DOHH2 (cell line): ENCODE measurements around the gene HS3ST4.

Experiments used
- H3F3A ChIP-seq: fragments of 200-600 bp; sonication (generic), shearing (Covaris generic); 2 replicates; pipeline ENCODE4 v1.6.0; 2016; ENCODE audit warnings: antibody characterized with exemption, mild to moderate bottlenecking; ENCODE audit not compliant: control insufficient read depth, insufficient read depth
- H3K27ac ChIP-seq: fragments of 200-600 bp; sonication (generic); 2 replicates; pipeline ENCODE4 v1.5.1; 2014; ENCODE audit warnings: low read depth, mild to moderate bottlenecking, low read length, moderate library complexity
- H3K27me3 ChIP-seq: fragments of 200-600 bp; sonication (generic); 2 replicates; pipeline ENCODE4 v1.6.1; 2014; ENCODE audit warnings: mild to moderate bottlenecking, low read length, mixed read lengths; ENCODE audit not compliant: control insufficient read depth
- H3K36me3 ChIP-seq: fragments of 200-600 bp; sonication (generic); 2 replicates; pipeline ENCODE4 v1.6.1; 2014; ENCODE audit warnings: mild to moderate bottlenecking, low read length, moderate library complexity, mixed read lengths; ENCODE audit not compliant: control insufficient read depth
- H3K4me1 ChIP-seq: fragments of 200-600 bp; sonication (generic); 2 replicates; pipeline ENCODE4 v1.6.1; 2014; ENCODE audit warnings: mild to moderate bottlenecking, low read length, mixed read lengths; ENCODE audit not compliant: control insufficient read depth
- H3K4me2 ChIP-seq: fragments of 200-600 bp; sonication (generic); 2 replicates; pipeline ENCODE4 v1.6.0; 2014; ENCODE audit warnings: mild to moderate bottlenecking, low read length, moderate library complexity
- H3K4me3 ChIP-seq: fragments of 200-600 bp; sonication (generic); 2 replicates; pipeline ENCODE4 v1.5.1; 2014; ENCODE audit warnings: mild to moderate bottlenecking, low read length, mixed read lengths
- H3K79me2 ChIP-seq: fragments of 200-600 bp; sonication (generic); 2 replicates; pipeline ENCODE4 v1.6.1; 2014; ENCODE audit warnings: mild to moderate bottlenecking, low read length, mixed read lengths; ENCODE audit not compliant: control insufficient read depth
- H3K9me2 ChIP-seq: fragments of 200-600 bp; sonication (generic); replicated peaks from 2 replicates; pipeline ENCODE4 v1.6.1; 2014; ENCODE audit warnings: mild to moderate bottlenecking, low read length, mixed read lengths; ENCODE audit not compliant: control insufficient read depth
- H3K9me3 ChIP-seq: fragments of 200-600 bp; sonication (generic); 2 replicates; pipeline ENCODE4 v1.6.1; 2014; ENCODE audit warnings: antibody characterized with exemption, low read length, mixed read lengths; ENCODE audit not compliant: control insufficient read depth, insufficient read depth
- H4K20me1 ChIP-seq: fragments of 200-600 bp; sonication (generic); 2 replicates; pipeline ENCODE4 v1.6.0; 2014; ENCODE audit warnings: low read depth, mild to moderate bottlenecking, antibody characterized with exemption, low read length, moderate library complexity; ENCODE audit not compliant: control insufficient read depth, insufficient read depth
- EZH2phosphoT487 ChIP-seq: fragments of 200-600 bp; sonication (generic); IDR thresholded peaks from 2 replicates; pipeline ENCODE4 v1.6.1; 2017; ENCODE audit warnings: borderline replicate concordance, mild to moderate bottlenecking, antibody characterized with exemption, low read length, moderate library complexity, mixed read lengths
- TF ChIP-seq, protein P1 (sequence below): fragments of 200-600 bp; sonication (generic); IDR thresholded peaks from one replicate; pipeline ENCODE4 v1.5.1; 2014; ENCODE audit warnings: antibody characterized with exemption, mild to moderate bottlenecking, low read depth, low read length; ENCODE audit not compliant: poor library complexity, severe bottlenecking

HS3ST4 gene

GRCh38 chr16:25691519-25692091 lies at the start of gene HS3ST4:
TSS of gene HS3ST4 (plus strand) at chr16:25691959.
- Histone ChIP-seq H3K4me1 (no peaks in the 10 kb centered on the region), H3K27ac (no peak within 1 kb of the TSS), H3K4me2 (no peak within 1 kb of the TSS), H3F3A (no peaks in the 10 kb centered on the region), H3K36me3 (no peaks in the 10 kb centered on the region), H4K20me1 (no peaks in the 10 kb centered on the region), H3K9me2 (no peaks in the 10 kb centered on the region), H3K9me3 (no peaks in the 10 kb centered on the region), H3K4me3 (no peak within 1 kb of the TSS), H3K27me3 (peaks cover 30% of the 10 kb centered on the region; the same call in 1 of the 2 replicates), H3K79me2 (no peaks in the 10 kb centered on the region)
- no peak for TF ChIP-seq EZH2phosphoT487
- TF ChIP-seq, protein P1, sequence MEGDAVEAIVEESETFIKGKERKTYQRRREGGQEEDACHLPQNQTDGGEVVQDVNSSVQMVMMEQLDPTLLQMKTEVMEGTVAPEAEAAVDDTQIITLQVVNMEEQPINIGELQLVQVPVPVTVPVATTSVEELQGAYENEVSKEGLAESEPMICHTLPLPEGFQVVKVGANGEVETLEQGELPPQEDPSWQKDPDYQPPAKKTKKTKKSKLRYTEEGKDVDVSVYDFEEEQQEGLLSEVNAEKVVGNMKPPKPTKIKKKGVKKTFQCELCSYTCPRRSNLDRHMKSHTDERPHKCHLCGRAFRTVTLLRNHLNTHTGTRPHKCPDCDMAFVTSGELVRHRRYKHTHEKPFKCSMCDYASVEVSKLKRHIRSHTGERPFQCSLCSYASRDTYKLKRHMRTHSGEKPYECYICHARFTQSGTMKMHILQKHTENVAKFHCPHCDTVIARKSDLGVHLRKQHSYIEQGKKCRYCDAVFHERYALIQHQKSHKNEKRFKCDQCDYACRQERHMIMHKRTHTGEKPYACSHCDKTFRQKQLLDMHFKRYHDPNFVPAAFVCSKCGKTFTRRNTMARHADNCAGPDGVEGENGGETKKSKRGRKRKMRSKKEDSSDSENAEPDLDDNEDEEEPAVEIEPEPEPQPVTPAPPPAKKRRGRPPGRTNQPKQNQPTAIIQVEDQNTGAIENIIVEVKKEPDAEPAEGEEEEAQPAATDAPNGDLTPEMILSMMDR, result no peak

- H4K20me1 ChIP-seq, result no peaks in the 10 kb centered on the region
- H3K27me3 ChIP-seq, result no peaks in the 10 kb centered on the region
- no peak overlapping the region for H3K4me2 ChIP-seq
- H3K9me2 ChIP-seq, result no peaks in the 10 kb centered on the region
- H3F3A ChIP-seq, result no peaks in the 10 kb centered on the region
- H3K79me2 ChIP-seq, result no peaks in the 10 kb centered on the region
- H3K27ac ChIP-seq, result no peak overlapping the region
- no peaks in the 10 kb centered on the region for H3K4me1 ChIP-seq
- TF ChIP-seq, protein P1, result no peak
- TF ChIP-seq EZH2phosphoT487, result no peak
- no peak overlapping the region for H3K4me3 ChIP-seq
- no peaks in the 10 kb centered on the region for H3K9me3 ChIP-seq
- H3K36me3 ChIP-seq, result no peaks in the 10 kb centered on the region
Measured at GRCh38 chr16:25643633-25644032, 48.1 kb upstream of the HS3ST4 start.

- Histone ChIP-seq H4K20me1 (no peaks in the 10 kb centered on the region), H3K79me2 (no peaks in the 10 kb centered on the region), H3K4me1 (no peaks in the 10 kb centered on the region), H3K36me3 (no peaks in the 10 kb centered on the region), H3K4me3 (no peak overlapping the region), H3K27me3 (no peaks in the 10 kb centered on the region), H3K9me2 (no peaks in the 10 kb centered on the region), H3K27ac (no peak overlapping the region), H3F3A (no peaks in the 10 kb centered on the region), H3K9me3 (no peaks in the 10 kb centered on the region), H3K4me2 (no peak overlapping the region)
- TF ChIP-seq, protein P1, result no peak
Measured at GRCh38 chr16:25656639-25657038, 35.1 kb upstream of the HS3ST4 start.
